SK-N-SH treated with all-trans-retinoic acid at 6 μM for 48 hours (cell line): ENCODE measurements around the gene BRINP1.

Experiments
- ARNTL ChIP-seq: fragments of 450-650 bp; formaldehyde crosslinking; IDR thresholded peaks from 2 replicates; pipeline ENCODE4 v1.5.0; 2020; ENCODE audit warnings: low read depth, mild to moderate bottlenecking, moderate library complexity, borderline replicate concordance
- CSDC2 ChIP-seq: fragments of 250-450 bp; sonication (Bioruptor Pico); IDR thresholded peaks from 2 replicates; pipeline ENCODE4 v1.5.0; 2020; ENCODE audit warnings: mild to moderate bottlenecking, moderate library complexity
- ISL1 ChIP-seq: fragments of 250-450 bp; sonication (Bioruptor Pico); IDR thresholded peaks from 2 replicates; pipeline ENCODE4 v2.1.2; 2022; ENCODE audit warnings: mild to moderate bottlenecking, moderate library complexity
- PPARA ChIP-seq: fragments of 250-450 bp; sonication (Bioruptor Pico); IDR thresholded peaks from 2 replicates; pipeline ENCODE4 v1.5.0; 2020; ENCODE audit warnings: mild to moderate bottlenecking, borderline replicate concordance
- RARB ChIP-seq: fragments of 250-450 bp; sonication (Bioruptor Pico); IDR thresholded peaks from 2 replicates; pipeline ENCODE4 v1.8.0; 2021; ENCODE audit warnings: mild to moderate bottlenecking, moderate library complexity
- ZFP3 ChIP-seq: fragments of 250-450 bp; sonication (Bioruptor Pico); IDR thresholded peaks from 2 replicates; pipeline ENCODE4 v1.5.0; 2020; ENCODE audit warnings: mild to moderate bottlenecking, moderate library complexity
- ZFP30 ChIP-seq: fragments of 450-650 bp; formaldehyde crosslinking; IDR thresholded peaks from 2 replicates; pipeline ENCODE4 v1.5.0; 2022; ENCODE audit warnings: mild to moderate bottlenecking, moderate library complexity
- ZNF565 ChIP-seq: fragments of 450-650 bp; formaldehyde crosslinking; conservative IDR thresholded peaks from 2 replicates; pipeline ENCODE4 v1.5.0; 2020; ENCODE audit warnings: low read depth, mild to moderate bottlenecking, moderate library complexity
- TF ChIP-seq, protein P1 (sequence below): fragments of 250-450 bp; sonication (Bioruptor Pico); IDR thresholded peaks from 2 replicates; pipeline ENCODE4 v1.8.0; 2020; ENCODE audit warnings: mild to moderate bottlenecking, moderate library complexity, borderline replicate concordance
- TF ChIP-seq, protein P2 (sequence below): fragments of 250-450 bp; sonication (Bioruptor Pico); IDR thresholded peaks from 2 replicates; pipeline ENCODE4 v1.5.0; 2020; ENCODE audit warnings: mild to moderate bottlenecking, moderate library complexity
- TF ChIP-seq, protein P3 (sequence below): fragments of 250-450 bp; sonication (Bioruptor Pico); IDR thresholded peaks from 2 replicates; pipeline ENCODE4 v1.8.0; 2021; ENCODE audit warnings: low read depth, mild to moderate bottlenecking, moderate library complexity, borderline replicate concordance
- TF ChIP-seq, protein P4 (sequence below): fragments of 250-450 bp; sonication (Bioruptor Pico); IDR thresholded peaks from 2 replicates; pipeline ENCODE4 v1.5.1; 2020; ENCODE audit warnings: low read depth, mild to moderate bottlenecking, moderate library complexity

DNA sequence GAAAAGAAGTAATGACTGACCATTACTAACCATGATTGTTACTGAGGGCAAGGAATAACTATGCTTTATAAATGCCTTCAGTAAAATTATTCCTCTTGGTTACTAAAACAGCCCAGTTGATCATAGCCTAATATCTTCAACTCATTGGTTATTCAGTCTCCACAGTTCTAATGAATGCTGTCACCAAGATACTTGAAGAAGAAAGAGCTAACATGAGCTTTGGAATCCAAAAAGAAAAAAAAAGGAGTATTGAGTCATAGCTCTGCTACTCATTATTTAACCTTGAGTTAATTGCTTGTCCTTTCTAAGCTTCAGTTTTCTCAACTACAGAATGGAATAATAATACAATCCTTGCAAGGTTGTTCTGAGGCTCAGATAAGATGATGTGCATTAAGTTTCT, 187.7 kb downstream of the BRINP1 start:
- TF ChIP-seq ZNF565 (no peak), ARNTL (no peak), ISL1 (CRISPR knock-in tag) (no peak), CSDC2 (CRISPR knock-in tag) (no peak), ZFP3 (CRISPR knock-in tag) (no peak), RARB (CRISPR knock-in tag) (no peak), PPARA (CRISPR knock-in tag) (no peak), ZFP30 (CRISPR knock-in tag) (no peak)
- TF ChIP-seq, protein P1, sequence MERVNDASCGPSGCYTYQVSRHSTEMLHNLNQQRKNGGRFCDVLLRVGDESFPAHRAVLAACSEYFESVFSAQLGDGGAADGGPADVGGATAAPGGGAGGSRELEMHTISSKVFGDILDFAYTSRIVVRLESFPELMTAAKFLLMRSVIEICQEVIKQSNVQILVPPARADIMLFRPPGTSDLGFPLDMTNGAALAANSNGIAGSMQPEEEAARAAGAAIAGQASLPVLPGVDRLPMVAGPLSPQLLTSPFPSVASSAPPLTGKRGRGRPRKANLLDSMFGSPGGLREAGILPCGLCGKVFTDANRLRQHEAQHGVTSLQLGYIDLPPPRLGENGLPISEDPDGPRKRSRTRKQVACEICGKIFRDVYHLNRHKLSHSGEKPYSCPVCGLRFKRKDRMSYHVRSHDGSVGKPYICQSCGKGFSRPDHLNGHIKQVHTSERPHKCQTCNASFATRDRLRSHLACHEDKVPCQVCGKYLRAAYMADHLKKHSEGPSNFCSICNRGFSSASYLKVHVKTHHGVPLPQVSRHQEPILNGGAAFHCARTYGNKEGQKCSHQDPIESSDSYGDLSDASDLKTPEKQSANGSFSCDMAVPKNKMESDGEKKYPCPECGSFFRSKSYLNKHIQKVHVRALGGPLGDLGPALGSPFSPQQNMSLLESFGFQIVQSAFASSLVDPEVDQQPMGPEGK (CRISPR knock-in tag) = no peak
- TF ChIP-seq, protein P2, sequence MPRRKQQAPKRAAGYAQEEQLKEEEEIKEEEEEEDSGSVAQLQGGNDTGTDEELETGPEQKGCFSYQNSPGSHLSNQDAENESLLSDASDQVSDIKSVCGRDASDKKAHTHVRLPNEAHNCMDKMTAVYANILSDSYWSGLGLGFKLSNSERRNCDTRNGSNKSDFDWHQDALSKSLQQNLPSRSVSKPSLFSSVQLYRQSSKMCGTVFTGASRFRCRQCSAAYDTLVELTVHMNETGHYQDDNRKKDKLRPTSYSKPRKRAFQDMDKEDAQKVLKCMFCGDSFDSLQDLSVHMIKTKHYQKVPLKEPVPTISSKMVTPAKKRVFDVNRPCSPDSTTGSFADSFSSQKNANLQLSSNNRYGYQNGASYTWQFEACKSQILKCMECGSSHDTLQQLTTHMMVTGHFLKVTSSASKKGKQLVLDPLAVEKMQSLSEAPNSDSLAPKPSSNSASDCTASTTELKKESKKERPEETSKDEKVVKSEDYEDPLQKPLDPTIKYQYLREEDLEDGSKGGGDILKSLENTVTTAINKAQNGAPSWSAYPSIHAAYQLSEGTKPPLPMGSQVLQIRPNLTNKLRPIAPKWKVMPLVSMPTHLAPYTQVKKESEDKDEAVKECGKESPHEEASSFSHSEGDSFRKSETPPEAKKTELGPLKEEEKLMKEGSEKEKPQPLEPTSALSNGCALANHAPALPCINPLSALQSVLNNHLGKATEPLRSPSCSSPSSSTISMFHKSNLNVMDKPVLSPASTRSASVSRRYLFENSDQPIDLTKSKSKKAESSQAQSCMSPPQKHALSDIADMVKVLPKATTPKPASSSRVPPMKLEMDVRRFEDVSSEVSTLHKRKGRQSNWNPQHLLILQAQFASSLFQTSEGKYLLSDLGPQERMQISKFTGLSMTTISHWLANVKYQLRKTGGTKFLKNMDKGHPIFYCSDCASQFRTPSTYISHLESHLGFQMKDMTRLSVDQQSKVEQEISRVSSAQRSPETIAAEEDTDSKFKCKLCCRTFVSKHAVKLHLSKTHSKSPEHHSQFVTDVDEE (CRISPR knock-in tag) = no peak
- TF ChIP-seq, protein P3, sequence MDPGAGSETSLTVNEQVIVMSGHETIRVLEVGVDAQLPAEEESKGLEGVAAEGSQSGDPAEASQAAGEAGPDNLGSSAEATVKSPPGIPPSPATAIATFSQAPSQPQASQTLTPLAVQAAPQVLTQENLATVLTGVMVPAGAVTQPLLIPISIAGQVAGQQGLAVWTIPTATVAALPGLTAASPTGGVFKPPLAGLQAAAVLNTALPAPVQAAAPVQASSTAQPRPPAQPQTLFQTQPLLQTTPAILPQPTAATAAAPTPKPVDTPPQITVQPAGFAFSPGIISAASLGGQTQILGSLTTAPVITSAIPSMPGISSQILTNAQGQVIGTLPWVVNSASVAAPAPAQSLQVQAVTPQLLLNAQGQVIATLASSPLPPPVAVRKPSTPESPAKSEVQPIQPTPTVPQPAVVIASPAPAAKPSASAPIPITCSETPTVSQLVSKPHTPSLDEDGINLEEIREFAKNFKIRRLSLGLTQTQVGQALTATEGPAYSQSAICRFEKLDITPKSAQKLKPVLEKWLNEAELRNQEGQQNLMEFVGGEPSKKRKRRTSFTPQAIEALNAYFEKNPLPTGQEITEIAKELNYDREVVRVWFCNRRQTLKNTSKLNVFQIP (CRISPR knock-in tag) = no peak
- TF ChIP-seq, protein P4, sequence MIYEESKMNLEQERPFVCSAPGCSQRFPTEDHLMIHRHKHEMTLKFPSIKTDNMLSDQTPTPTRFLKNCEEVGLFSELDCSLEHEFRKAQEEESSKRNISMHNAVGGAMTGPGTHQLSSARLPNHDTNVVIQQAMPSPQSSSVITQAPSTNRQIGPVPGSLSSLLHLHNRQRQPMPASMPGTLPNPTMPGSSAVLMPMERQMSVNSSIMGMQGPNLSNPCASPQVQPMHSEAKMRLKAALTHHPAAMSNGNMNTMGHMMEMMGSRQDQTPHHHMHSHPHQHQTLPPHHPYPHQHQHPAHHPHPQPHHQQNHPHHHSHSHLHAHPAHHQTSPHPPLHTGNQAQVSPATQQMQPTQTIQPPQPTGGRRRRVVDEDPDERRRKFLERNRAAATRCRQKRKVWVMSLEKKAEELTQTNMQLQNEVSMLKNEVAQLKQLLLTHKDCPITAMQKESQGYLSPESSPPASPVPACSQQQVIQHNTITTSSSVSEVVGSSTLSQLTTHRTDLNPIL (CRISPR knock-in tag) = no peak
